Stimulated activated CD4-positive, alpha-beta T cell treated with anti-CD3 and anti-CD28 coated beads, Interleukin-2, amount 100 ng/mL, for 4 hours (primary cell): ENCODE results near the gene CPLX4.

Experiments used
- DNase-seq: peaks from one replicate; pipeline ENCODE4 v3.0.0-alpha.2; 2020; ENCODE audit warnings: low read depth

Gene CPLX4, protein sequence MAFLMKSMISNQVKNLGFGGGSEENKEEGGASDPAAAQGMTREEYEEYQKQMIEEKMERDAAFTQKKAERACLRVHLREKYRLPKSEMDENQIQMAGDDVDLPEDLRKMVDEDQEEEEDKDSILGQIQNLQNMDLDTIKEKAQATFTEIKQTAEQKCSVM

DNA sequence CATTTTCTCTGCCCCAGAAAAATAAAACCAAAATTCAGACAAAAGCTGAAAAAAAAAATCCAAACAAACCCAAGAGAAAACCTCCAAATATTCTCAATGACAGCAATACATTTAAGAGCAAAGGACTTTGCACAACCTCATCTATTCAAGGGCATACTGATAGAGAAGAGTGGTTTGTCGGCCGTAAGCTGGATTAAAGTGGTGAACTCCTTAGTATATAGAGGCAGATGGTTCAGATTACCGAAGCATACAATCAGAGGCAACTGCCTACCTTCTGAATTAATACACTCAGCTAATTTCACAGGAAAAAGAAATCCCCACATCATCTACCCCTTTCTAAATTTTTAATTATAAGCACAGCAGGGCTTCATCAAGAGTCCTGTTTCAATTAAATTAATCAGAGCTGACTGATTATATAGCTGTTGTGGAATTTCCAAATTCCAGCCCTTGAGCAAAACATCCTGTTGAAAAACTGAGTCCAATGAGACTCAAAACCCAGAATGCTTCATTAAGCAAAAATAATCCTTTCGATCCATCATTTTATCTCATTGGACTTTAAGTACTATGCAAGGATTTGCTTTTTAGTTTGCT, at the start of gene CPLX4:
TSS of gene CPLX4 (minus strand) at position 190 of the 591 bp plus-strand sequence. CDS start at position 3, 187 bp downstream.
- DNase-seq: no peak

DNA sequence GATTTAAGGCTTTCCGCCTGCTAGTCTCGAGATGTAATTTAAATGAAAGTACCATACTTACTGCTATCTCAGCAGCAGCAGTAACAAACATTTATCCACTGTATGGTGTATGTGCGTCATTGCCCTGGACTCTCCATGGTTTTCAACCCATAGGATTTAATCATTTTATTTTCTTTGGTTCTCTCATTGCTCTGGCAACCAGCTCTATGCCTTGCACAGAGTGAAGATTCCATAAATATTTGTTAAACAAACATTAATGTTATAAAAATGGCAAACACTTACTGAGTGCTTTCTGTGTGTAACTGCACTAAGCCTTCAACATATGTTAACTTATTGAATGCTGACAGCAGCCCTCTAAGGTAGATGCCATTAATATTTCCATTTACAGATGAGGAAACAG, 41.9 kb upstream of the CPLX4 start:
- no peak for DNase-seq

DNA sequence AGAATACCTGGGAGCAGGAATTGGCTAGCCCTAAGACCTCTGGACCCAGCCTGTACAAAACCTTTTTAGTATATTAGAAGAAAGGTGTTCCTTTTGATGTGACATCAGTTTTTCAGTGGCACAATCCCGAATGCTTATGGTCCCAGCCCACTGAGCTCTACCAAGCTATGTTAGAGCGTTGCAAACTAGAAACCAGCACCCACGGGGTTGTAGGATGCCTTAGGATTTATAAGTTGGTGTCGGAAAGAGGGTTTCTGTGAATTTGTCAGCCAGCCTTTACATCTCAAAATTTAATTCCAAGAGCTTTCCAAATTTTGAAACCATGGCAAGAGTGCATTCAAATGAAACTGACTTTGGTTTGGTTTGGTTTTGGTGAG, 41.1 kb upstream of the CPLX4 start:
- DNase-seq: no peak

DNA sequence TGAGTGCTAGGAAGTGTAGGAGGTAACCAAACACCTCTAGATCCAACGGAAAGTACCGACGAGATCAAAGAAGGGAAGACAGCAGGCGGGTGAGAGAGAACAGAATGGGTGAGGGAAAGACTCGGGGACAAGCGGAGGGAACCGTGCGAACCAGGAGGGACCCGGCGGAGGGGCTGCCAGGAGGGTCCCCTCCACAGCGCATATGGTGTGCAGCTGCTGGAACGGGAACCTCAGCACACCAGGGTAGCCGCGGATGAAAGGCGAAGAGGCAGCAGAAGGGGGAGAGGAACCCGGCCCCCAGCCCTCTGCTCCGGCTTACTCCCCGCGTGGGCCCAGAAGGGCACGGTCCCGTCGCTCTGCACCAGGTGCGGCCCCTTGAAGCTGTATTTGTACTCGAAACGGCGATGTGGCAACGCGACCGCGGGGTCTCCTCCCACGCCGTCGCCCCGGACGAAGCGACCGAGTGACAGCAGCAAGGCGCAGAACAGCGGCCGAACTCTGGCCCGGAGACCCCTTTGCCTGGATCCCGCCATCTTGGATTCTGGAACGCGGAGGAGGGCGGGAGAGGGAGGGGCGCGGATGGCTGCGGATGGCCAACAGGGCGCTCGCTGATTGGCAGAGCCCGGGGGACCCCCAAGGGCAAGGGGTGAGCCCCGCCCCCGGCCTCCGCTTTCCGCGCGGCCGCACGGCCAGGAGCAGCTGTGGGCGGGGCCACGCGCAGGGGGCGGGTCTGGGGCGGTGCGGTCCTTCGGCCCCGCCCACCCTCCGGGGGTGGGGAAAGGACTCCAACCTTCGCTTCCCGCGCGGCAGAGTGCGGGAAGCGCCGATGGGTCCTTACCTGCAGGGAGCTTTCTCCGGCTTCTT, 40.5 kb upstream of the CPLX4 start, which contains the start of gene LMAN1:
TSS of gene LMAN1 (minus strand) at position 554 of the 864 bp plus-strand sequence. CDS start at position 533, 21 bp downstream.
- peak; percentile 88 for DNase-seq

DNA sequence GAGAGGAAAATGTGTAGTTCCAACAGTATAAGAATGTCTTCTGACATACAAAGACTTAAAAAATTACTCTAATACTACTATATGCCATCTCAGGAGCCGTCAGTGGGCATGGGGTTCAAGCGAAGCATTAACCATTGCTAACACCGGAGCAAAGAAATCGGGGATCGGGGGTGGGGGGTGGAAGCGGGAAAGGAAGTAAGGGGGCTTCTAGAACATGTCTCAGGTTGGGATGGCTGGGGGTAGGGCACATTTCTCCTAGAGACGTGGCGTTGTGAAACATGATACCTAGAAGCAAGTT, 39.9 kb upstream of the CPLX4 start:
- no peak for DNase-seq

DNA sequence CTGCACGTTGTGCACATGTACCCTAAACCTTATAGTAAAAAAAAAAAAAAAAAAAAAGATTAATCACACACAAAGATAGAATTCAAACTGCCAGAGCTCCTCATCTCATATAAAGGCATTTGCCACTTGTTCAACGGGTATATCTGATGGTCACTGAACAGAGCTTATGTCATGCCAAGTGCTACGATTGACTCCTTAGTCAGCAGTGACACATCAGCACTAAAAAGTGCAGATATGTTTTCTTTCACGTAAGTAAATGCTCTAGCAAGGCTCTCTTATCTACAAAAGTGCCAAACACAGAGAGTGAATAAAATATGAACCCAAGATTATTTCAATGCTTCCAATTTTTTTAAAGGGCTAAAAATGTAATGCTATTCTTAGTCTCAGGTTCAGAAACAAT, 39.5 kb upstream of the CPLX4 start:
- DNase-seq: peak; percentile 4

DNA sequence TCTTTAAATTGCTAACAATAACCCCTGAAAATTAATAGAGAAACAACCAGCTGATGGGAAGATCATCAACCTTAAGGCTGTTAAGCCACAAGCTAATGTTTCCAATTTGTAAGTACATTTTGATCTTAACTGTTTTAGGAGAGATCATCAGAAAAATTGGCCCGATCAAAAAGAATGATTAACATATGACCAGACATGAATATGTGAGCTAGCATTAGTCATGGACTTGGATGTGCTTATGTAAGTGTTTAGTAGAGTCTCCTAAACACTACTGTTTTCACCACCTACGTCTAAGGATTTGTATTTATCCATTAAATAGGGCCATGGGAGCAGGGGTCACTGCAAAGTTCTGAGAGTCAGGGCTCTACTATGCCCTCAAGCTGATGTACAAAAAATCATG, 36.3 kb upstream of the CPLX4 start:
- DNase-seq: no peak

DNA sequence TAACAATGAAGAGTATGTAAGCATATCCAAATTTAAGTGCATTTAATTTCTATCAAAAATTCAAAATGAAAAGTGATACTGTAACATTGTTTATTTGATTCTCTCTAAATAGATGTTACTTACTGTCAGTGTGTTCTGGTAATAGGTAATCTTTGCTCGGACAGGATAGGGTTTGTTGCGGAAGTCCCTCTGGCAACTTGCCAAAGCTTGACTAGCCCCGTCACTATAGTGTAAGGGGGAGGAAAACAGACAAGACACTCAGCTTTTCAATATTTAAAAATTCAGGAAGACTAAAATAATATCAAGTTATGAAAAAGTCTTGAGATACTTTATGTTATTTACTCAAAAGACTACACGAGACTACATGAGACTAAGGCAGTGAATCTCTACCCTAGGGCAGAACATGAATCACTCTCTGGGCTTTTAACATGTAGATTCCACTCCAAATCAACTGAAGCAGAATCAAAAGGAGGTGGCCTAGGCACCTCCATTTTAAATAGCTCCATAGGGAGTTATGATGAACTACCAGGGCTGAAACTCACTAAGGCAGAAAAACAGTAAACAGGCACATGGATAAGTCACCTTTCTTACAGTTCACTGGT, 34.7 kb upstream of the CPLX4 start:
- DNase-seq: no peak

DNA sequence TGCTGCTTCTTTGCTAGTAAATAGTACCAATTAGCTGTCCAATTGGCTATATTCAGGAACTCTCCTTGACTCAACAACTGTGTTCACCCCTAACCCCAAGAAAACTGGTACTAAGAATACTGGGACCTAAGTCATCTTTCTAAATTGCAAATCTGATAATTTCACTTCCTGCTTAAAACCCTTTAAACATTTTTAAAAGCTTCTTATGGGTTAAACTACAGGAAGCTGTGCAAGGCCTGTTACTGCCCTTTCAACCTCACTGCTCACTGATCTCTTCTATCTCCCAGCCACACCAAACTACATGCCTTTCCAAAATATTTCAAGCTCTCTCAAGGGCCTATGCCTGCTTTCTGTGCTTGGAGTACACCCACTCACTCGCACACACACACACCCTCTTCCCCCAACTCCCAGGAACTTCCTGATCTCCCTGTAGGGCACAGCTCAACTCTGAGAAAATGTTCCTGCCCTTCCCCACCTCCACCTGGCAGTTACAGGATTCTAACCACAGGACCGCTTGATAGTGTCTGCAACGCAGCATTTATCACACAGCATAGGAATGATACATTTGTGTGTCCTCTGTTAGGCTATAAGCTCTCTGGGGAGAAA, 33.9 kb upstream of the CPLX4 start:
- DNase-seq: no peak

DNA sequence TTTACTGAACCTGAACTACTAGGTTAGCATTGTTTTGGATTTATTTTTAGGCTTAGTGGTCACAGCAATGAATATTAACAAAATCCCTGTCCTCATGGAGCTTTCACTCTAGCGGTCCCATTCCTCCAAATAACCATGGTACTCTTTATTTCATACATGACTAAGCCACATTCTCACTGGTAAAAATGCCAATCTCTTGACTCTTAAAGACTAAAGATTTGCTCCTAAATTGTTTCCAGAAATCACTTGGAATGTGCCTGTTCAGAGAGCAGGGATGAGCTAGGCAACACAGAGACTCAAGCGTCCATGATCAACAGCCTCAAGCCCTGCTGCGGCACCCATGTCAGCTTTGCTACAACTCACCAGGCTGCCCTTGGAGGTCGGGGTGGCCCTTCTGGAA, 27.1 kb upstream of the CPLX4 start:
- DNase-seq: no peak

DNA sequence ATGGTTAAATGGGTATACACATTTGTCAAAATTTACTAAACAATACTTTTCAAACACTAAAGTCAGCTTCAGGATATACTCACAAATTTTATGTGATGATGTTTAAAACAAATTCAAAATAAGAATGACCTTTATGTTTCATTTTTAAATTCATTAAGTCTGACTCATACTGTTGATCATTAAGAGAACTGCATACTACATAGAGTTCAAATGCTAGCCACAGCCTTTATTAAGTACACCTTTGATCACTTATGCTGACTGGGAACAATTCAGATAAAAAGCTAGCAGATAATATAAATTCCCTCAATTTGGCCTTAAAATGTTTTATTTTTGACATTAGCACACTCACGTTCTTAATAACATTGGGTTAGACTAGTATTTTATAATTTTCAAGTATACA, 26.5 kb upstream of the CPLX4 start:
- DNase-seq: no peak

DNA sequence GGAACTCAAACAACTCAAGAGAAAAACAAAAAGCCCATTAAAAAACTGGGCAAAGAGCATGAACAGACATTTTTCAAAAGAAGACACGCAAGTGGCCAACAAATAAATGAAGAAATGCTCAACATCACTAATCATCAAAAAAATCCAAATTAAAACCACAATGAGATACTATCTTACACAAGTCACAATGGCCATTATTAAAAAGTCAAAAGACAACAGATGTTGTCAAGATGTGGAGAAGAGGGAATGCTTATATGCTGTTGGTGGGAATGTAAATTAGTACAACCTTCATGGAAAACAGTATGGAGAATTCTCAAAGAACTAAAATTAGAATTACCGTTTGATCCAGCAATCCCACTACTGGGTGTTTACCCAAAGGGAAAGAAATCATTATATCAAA, 25.5 kb upstream of the CPLX4 start:
- DNase-seq: no peak

DNA sequence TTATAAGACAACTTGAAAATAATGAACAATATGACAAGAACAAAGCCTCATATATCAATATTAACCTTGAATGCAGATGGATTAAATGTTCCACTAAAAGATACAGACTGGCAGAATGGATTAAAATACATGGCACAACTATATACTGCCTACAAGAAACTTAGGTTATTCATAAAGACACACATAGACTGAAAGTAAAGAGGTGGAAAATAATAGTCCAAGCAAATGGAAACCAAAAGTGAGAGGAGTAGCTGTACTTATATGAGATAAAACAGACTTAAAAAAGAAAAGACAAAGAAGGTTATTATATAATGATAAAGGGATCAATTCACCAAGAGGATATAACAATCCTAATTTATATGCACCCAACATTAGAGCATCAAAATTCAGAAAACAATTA, 22.4 kb upstream of the CPLX4 start:
- no peak for DNase-seq

DNA sequence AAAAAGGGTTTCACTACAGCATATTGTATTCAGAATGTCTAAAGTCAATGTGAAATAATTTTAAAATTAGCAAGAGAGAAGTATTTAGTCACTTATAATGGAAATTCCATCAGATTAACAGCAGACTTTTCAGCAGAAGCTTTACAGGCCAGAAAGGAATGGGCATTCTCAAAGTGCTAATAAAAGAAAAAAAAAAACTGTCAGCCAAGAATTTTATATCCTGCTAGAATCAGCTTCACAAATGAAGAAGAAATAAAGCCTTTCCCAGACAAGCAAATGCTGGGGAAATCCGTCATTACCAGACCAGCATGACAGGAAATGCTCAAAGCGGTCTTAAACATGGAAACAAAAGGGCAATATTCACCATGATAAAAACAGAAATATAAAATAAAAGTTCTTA, 21.9 kb upstream of the CPLX4 start:
- no peak for DNase-seq

DNA sequence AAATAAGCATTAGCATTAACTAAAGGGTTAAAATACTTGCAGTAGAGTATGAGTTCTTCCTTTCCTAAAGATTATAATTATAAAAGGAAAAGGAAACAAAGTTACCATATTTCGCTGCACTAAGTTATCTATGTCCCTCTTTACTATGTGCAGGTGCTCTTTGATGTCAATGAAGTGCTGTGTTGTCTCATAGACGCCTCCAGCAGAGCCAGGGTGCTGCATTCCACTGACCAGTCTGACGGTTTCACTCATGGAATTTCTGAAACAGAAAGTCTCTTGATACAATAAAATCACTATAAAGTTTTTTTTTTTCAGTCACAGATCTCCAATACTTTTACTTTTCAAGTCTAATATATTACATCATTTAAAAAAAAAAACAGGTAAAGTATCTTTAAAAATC, 14.5 kb upstream of the CPLX4 start:
- DNase-seq: no peak

DNA sequence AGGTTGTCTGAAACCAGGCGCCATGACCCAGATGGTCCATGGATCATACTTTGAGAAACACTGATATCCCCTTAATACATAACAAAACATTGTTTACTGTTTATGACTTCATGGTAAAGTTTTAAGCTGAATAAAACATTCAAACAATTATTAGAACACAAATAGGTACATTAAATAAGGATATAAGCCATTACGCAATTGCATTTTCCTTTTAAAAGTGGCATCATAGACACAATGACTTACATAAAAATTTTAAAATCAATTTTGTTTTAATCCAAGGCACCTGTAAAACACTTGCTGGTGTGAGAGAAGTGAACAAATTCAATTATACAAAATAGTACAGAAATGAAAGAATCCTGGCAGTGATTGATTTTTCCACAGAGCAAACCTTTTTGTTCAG, 10.2 kb upstream of the CPLX4 start:
- no peak for DNase-seq

DNA sequence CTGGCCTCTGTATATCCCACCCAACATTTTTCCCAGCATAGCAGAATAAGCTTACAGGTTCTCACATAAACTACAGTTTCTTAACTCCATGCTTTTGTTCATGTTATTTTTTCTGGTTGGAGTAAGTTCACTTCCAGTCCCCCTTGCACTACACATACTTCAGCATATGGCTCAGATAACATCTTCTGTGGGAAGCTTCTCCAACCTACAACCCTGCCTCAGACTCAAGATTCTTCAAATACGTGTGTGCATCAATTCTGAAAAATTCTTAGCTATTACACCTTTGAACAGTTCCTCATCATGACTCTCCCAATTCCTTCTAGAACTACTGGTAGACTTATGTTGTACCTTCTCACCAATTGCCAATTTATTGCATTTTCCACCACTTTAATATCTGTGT, 7.5 kb upstream of the CPLX4 start:
- DNase-seq: no peak

DNA sequence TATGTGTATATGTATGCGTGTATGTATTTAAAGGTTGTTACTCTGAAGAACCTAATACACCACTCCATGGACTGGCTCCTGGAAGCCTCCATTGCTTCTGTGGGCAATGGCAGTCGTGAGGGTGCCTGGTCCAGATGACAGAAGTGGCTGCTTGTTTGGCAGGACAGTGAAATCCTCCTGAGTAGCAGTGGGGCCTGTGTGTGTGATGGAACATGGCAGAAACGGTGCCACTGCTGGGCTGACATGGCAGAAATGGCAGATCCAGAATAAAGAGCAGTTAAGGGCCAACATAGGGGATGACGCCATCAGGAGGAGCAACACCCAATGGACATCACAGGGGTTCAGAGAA, 6.1 kb upstream of the CPLX4 start:
- no peak for DNase-seq

DNA sequence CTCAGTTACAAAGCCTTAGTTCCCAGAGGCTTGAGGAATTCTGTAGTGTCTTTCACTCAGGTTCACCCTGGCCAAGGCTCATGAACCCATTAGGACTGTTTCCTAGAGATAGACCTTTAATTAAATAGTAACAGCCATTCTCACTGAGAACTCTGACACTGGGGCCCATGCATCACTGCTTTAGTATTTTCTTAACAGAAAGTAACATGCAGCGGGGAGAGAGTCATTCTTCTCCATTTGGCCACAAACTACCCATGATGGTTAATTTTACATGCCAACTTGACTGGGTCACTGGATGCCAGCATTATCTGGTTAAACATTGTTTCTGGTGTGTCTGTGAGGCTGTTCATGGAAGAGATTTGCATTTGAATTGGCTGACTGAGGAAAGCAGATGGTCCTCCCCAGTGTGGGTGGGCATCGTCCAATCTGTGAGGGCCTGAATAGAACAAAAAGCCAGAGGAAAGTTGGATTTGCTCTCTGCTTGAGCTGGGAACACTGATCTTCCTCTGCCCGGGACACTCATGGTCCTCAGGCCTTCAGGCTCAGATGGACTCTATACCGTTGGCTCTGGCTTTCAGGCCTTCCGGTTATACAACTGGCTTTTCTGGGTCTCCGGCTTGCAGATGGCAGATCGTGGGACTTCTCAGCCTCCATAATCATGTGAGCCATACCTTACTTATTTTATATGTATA, 5.6 kb upstream of the CPLX4 start:
- DNase-seq: no peak

DNA sequence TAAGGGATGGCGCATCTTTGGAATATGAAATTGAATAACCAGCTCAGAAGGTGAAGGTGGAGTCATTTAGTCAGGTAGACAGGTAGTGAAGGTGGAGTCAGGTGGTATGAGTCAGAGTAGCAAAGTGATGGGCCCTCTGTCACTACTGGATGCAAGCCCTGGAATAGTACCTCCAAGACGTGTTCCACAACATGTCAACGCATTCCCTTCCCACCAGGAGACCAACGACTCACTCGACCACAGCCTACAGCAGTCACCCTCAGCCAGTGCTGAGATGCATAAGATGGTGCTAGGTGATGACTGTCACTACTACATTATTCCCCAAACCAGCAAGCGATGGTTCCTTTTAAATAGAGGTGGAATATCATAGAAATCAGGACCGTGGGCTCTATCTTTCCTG, 6.8 kb downstream of the CPLX4 start:
- no peak for DNase-seq

DNA sequence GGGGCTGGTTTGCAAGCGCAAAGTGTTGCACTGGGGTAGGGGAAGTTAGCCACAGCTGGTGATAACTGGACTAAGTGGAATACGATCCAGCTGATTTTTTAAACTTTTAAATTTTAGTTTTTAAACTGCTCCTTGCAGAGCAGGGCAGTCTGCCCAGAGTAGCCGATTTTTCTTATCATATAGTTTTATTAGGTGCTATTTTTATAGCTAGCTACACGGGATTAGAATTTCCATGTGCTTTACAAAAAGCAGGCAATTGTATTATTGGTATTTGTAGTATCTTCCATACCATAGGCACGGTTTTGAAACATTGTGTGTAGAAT, 9.6 kb downstream of the CPLX4 start:
- no peak for DNase-seq

DNA sequence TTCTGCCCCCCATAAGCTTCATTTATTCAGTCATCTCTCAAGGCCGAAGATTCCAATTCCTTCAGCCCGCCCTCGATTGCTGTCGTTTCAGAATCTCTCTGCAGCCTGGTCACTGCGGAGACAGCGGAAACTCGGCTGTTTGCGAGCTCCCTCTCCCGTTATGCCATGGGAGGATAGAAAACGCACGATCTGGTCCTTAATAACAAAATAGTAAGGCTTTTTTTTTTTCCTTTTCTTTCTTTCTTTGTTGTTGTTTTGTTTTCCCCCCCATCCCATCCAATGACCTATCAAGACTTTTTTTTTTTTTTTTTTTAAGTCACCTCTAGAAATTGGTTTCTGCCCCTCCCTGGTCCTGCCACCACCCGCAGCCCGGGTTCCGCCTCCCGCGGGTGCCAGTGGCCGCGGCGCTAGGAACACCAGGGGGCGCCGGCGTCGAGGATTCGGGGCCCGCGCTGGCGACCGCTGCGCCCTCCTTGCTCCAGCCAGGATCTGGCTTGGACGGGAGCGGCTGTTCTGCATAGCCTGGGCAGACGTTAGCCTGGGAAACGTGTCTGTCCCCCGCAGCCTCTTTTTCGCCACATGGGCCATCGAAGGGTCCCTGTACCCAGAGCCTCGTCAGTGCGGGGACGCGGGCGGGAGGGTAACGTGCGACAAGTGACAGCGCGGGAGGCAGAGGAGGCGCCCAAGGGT, 10.1 kb downstream of the CPLX4 start:
- peak; percentile 38 for DNase-seq
